Muscle of leg (tissue), 11 donors: Measurements from ENCODE around the gene BCAS2. TPM values are rescaled to one million over a fixed set of nuclear protein-coding genes. Genes with fewer than 3 reads are reported as not detected.
A peak's percentile ranks its signal among the peaks of the same experiment; 100 is the strongest.
"Not testable (repeated sequence)": the region's sequence is repeated elsewhere in the genome, so short reads cannot be mapped to it uniquely, and the experiment has no call there.

Experiments
- DNase-seq: peaks from one replicate; pipeline ENCODE4 v3.0.0; 2013
- H3K27ac ChIP-seq: one replicate; pipeline ENCODE4 v1.5.1; 2013; ENCODE audit warnings: mild to moderate bottlenecking, low read length, control low read depth
- H3K27me3 ChIP-seq: one replicate; pipeline ENCODE4 v1.6.1; 2013; ENCODE audit warnings: low read length; ENCODE audit not compliant: control insufficient read depth, insufficient read depth
- H3K36me3 ChIP-seq: one replicate; pipeline ENCODE4 v1.6.1; 2013; ENCODE audit warnings: low read length; ENCODE audit not compliant: control insufficient read depth, insufficient read depth
- H3K4me1 ChIP-seq: one replicate; pipeline ENCODE4 v1.6.1; 2013; ENCODE audit warnings: low read length; ENCODE audit not compliant: control insufficient read depth, insufficient read depth
- H3K4me3 ChIP-seq: one replicate; pipeline ENCODE4 v1.5.1; 2013; ENCODE audit warnings: low read length, control low read depth
- H3K9me3 ChIP-seq: replicated peaks from 2 replicates; pipeline ENCODE4 v1.6.1; 2013; ENCODE audit warnings: low read depth, low read length; ENCODE audit not compliant: control insufficient read depth
- WGBS: methylation state at CpG from one replicate; pipeline ENCODE4 v1.1.5; 2013; ENCODE audit warnings: missing lambda C conversion rate; ENCODE audit not compliant: insufficient coverage; 5-methylcytosine and 5-hydroxymethylcytosine counted together
- polyA plus RNA-seq, 8 donors: library from polyadenylated mRNA; unstranded; fragments of 120-200 nt; gene quantifications; one replicate each; pipeline versions ENCODE4 v1.2.1 to v1.2.3, GENCODE V29; 2013; ENCODE audit warnings: inconsistent platforms in 1 of 8, low replicate concordance in 1 of 8; ENCODE audit not compliant: insufficient read length in 8 of 8, insufficient read depth in 1 of 8
- total RNA-seq: library from RNA; stranded (reverse); fragments of 120-200 nt; gene quantifications from one replicate; pipeline ENCODE4 v1.2.4, GENCODE V29; 2013

The BCAS2 gene
- total and polyA plus RNA-seq, 9 donors: 21.0 to 31.9 (median 26.8) TPM

DNA sequence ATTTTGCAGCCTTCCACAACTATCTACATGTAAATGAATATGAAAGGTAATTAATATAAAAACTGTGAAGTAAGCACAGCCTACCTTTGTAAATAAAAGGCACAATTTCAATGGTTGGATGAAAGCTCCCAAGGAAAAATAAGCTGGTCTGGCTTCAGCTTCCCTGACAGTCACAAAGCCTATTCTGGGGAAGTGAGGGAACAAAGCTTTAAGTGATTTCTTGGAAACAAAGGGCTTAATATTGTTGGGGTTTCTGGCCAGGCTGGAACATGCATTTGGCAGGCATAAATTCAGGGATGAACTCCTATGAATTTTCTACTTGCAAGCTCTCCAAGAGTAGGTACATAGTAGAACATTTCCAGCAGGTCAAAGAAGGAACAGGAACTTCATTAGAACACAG lies 17.3 kb downstream of the BCAS2 start:
- DNase-seq: no peak
- H3K27me3 ChIP-seq: no peaks in the 10 kb centered on the region
- no peaks in the 10 kb centered on the region for H3K4me1 ChIP-seq
- no peaks in the 10 kb centered on the region for H3K9me3 ChIP-seq
- peaks cover 30% of the 10 kb centered on the region for H3K36me3 ChIP-seq
- H3K27ac ChIP-seq: no peak overlapping the region
- no peak overlapping the region for H3K4me3 ChIP-seq

DNA sequence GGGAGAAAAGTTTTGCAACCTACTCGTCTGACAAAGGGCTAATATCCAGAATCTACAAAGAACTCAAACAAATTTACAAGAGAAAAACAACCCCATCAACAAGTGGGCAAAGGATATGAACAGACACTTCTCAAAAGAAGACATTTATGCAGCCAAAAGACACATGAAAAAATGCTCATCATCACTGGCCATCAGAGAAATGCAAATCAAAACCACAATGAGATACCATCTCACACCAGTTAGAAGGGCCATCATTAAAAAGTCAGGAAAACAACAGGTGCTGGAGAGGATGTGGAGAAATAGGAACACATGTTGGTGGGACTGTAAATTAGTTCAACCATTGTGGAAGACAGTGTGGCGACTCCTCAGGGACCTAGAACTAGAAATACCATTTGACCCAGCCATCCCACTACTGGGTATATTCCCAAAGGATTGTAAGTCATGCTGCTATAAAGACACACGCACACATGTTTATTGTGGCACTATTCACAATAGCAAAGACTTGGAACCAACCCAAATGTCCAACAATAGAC lies 18.4 kb downstream of the BCAS2 start:
- peaks cover 22% of the 10 kb centered on the region for H3K36me3 ChIP-seq
- DNase-seq, H3K27me3 ChIP-seq, H3K27ac ChIP-seq, H3K4me3 ChIP-seq, H3K9me3 ChIP-seq, H3K4me1 ChIP-seq: not testable (repeated sequence)
- no CpG with 5 or more reads among the region's 3 CpGs for WGBS

DNA sequence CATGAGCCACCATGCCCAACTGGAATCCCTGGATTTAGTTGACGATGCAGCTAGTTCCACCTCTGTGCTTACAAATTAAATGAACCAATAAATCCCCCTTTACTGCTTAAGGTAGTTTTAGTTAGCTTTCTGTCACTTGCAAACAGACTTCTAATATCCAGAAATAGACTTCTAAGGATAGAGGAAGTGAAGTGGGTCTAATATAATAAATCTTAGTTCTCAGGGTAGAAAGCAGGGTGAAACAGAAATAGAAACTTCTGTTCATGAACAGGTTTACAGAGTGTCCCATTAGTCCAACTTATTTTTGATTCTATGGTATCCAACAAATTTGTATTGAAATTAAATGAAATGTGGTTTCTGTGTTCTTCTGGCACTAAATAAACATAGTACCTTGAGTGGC lies 20.1 kb downstream of the BCAS2 start:
- Histone ChIP-seq H3K4me3 (no peak overlapping the region), H3K36me3 (peaks cover 13% of the 10 kb centered on the region), H3K27ac (no peak overlapping the region), H3K27me3 (no peaks in the 10 kb centered on the region), H3K4me1 (no peaks in the 10 kb centered on the region), H3K9me3 (no peaks in the 10 kb centered on the region)
- no peak for DNase-seq
- WGBS: no CpG with 5 or more reads among the region's 1 CpG

DNA sequence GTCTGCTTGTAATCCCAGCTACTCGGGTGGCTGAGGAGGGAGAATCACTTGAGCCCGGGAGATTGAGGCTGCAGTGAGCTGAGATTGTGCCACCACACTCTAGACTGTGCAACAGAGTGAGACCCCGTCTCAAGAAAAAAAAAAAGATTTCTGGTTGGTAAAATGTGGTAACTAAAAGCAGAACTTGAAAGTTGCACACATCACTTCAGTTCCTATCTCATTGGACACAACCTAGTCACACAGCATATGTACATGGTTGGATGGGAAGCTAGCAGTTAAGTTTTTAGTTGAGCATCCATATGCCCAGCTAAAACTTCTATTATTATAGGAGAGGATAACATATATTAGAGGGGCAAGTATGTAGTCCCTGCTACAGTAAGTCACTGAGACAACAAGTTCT lies 22.1 kb downstream of the BCAS2 start:
- no CpG with 5 or more reads among the region's 3 CpGs for WGBS
- Histone ChIP-seq H3K4me3 (no peak overlapping the region), H3K36me3 (no peaks in the 10 kb centered on the region), H3K4me1 (no peaks in the 10 kb centered on the region), H3K27me3 (no peaks in the 10 kb centered on the region), H3K27ac (no peak overlapping the region), H3K9me3 (no peaks in the 10 kb centered on the region)
- no peak for DNase-seq

DNA sequence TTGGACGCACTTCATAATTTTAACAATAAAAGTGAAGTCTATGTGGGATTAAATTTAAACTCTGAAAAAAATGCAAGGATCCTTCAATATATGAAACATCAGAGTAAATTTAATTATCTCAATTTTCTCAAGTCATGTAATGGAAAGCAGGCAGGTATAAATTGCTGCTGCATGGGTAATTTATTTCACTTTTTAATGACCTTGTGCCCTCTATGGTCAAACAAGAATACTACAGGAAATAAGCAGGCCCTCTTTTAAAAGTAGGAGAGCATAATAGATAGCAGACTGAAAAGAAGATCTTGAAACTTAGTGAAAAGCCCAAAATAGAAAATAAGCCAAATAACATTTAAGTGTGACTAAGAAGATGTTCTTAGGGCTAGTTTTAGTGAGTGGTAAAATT lies 22.9 kb downstream of the BCAS2 start:
- no peak overlapping the region for H3K4me3 ChIP-seq
- H3K9me3 ChIP-seq: no peaks in the 10 kb centered on the region
- H3K36me3 ChIP-seq: no peaks in the 10 kb centered on the region
- no CpG with 5 or more reads among the region's 1 CpG for WGBS
- H3K27ac ChIP-seq: no peak overlapping the region
- H3K4me1 ChIP-seq: no peaks in the 10 kb centered on the region
- H3K27me3 ChIP-seq: no peaks in the 10 kb centered on the region
- peak; percentile 12 for DNase-seq

DNA sequence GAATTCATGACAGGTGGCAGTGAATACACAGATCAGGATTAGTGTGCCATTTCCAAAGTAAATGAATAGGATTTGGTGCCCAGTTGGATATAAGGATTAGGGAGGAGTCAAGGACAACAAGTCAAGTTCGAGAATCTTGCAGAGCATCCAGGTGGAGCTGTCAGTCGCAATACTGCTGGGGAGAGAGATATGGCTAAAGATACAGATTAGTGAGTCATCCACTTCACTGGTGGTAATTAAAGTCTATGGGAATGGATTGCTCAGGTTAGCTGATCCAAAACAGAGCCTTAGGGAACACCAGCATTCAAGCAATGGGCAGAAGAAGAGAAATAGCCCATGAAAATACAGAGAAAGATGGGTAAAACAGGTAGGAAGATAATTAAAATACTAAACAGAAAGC lies 26.8 kb downstream of the BCAS2 start:
- 65% methylated on average over 2 of the region's 2 CpGs for WGBS
- Histone ChIP-seq H3K27me3 (no peaks in the 10 kb centered on the region), H3K27ac (no peak overlapping the region), H3K36me3 (no peaks in the 10 kb centered on the region), H3K4me1 (no peaks in the 10 kb centered on the region), H3K9me3 (no peaks in the 10 kb centered on the region), H3K4me3 (no peak overlapping the region)
- DNase-seq: no peak

DNA sequence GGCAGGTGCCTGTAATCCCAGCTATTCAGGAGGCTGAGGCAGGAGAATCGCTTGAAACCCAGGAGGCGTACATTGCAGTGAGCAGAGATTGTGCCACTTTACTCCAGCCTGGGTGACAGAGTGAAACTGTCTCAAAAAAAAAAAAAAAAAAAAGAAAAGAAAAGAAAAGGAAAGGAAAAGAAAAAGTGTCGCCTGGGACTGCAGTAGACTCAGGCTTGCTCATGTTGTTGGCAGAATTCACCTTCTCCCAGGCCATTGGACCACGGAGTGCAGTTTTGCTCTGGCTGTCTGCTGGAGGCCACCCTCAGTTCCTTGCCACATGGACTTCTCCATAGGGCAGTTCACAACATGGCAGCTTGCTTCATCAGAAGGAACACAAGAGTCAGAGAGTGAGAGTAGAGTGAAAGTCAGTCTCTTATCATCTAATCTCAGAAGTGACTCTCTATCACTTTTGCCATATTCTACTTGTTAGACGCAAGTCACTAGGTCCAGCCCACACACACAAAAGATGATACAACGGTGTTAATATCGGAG lies 29.2 kb downstream of the BCAS2 start:
- Histone ChIP-seq H3K27ac (no peak overlapping the region), H3K9me3 (no peaks in the 10 kb centered on the region), H3K36me3 (no peaks in the 10 kb centered on the region), H3K4me3 (no peak overlapping the region), H3K4me1 (no peaks in the 10 kb centered on the region), H3K27me3 (no peaks in the 10 kb centered on the region)
- 100% methylated on average over 2 of the region's 7 CpGs for WGBS
- no peak for DNase-seq

DNA sequence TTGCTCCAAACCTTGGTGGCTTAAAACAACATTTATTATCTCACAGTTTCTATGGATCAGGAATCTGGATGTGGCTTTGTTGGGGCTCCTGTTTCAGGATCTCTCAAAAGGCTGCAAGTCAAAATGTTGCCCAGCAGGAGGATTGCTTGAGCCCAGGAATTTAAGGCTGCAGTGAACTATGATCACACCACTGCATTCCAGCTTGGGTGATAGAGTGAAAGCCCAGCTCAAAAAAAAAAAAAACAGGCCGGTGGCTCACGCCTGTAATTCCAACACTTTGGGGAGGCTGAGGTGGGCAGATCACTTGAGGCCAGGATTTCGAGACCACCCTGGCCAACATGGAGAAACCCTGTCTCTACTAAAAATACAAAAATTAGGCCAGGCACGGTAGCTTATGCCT lies 30.0 kb downstream of the BCAS2 start:
- Histone ChIP-seq H3K27ac (no peak overlapping the region), H3K4me1 (no peaks in the 10 kb centered on the region), H3K9me3 (no peaks in the 10 kb centered on the region), H3K36me3 (no peaks in the 10 kb centered on the region), H3K27me3 (no peaks in the 10 kb centered on the region), H3K4me3 (no peak overlapping the region)
- no peak for DNase-seq
- 100% methylated on average over 1 of the region's 4 CpGs for WGBS

DNA sequence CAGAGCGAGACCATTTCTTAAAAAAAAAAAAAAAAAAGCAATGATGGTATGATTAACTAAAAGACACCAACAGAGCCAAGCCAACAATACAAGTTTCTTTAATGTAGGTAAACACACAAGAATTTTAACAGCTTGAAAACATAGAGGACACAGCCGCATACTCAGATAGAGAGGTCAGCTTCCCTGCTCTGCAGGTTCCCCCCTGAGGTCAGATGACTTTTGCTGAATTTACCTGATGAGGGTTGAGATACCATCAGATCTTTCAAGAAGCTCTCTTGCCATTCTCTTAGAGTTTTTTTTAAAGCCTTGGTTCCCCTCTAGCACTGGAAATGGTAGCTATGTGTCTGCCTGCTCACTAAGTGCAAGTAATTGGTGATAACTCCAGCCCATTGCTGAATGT lies 31.1 kb downstream of the BCAS2 start:
- Histone ChIP-seq H3K4me3 (no peak overlapping the region), H3K27me3 (no peaks in the 10 kb centered on the region), H3K9me3 (no peaks in the 10 kb centered on the region), H3K27ac (no peak overlapping the region), H3K36me3 (no peaks in the 10 kb centered on the region), H3K4me1 (no peaks in the 10 kb centered on the region)
- DNase-seq: no peak
- no CpG with 5 or more reads among the region's 2 CpGs for WGBS

DNA sequence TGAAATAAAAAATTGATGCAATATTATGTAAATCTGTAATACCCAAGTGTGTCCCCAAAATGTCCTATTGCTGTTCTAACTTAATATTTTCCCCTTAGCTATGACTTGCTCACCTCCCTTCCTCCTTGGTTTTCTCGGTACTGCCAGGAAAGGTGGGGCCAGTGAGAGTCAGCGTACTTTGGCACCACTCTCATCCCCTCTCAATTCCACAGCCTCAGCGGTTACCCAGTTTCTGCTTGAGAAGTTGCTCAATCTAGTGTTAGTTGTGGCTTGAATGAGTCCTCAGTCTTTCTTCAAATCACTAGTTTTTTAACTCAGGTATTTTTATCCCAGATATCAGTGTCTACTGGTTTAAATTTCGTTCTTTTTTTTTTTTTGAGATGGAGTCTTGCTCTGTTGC lies 32.3 kb downstream of the BCAS2 start:
- H3K9me3 ChIP-seq: no peaks in the 10 kb centered on the region
- no peaks in the 10 kb centered on the region for H3K36me3 ChIP-seq
- no peak overlapping the region for H3K4me3 ChIP-seq
- no peak for DNase-seq
- no peaks in the 10 kb centered on the region for H3K4me1 ChIP-seq
- H3K27me3 ChIP-seq: no peaks in the 10 kb centered on the region
- no CpG with 5 or more reads among the region's 4 CpGs for WGBS
- H3K27ac ChIP-seq: no peak overlapping the region

DNA sequence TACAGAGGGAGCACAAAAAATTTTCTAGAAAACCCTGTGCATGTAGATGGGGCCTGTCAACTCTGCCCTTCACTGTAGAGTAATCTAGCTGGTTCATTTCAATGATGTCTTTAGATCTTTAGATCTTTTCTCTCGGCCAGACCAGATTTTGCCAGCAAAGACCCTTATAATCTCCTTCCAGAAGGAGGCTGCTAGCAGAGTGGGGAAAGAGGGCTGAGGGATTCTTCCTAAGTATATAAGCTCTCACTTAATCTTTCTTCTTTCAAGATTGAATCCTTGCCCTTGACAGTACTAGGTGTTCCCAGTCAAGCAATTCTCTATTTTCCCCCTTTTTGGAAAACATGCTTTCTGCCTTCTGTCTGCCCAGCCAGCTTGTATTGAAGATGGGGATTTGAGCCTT lies 34.3 kb downstream of the BCAS2 start:
- Histone ChIP-seq H3K27me3 (no peaks in the 10 kb centered on the region), H3K9me3 (no peaks in the 10 kb centered on the region), H3K27ac (no peak overlapping the region), H3K4me1 (no peaks in the 10 kb centered on the region), H3K4me3 (no peak overlapping the region), H3K36me3 (no peaks in the 10 kb centered on the region)
- no peak for DNase-seq
- no CpG with 5 or more reads among the region's 1 CpG for WGBS
